HG03520 (cell line): Measurements from ENCODE around the gene SPAG17.
"Not testable (repeated sequence)": the region's sequence is repeated elsewhere in the genome, so short reads cannot be mapped to it uniquely, and the experiment has no call there.

Experiments used
- ATAC-seq: cut with Tn5 transposase; IDR thresholded peaks from one replicate; pipeline ENCODE4 v1.9.1; 2021; ENCODE audit warnings: mild to moderate bottlenecking, moderate library complexity; ENCODE audit not compliant: unreplicated experiment

SPAG17 gene

DNA sequence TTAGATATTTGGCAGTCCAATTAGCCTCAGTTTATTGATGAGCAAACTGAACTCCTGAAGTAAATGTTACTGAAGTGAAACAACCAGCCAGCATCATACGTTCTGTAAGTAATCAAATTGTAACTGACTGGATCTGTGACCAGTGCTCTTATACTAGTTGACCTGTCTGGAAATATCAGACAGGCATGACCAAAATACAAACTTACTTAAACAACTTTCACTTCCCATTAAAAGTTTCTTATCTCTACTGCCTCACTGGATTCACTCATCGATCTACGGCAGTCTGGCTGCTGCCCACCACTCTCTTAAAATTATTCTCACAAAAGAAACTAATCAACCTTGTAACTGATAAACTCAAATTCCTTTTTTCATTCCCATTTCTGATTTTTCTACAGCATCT lies 199.1 kb downstream of the SPAG17 start:
- ATAC-seq = no peak

DNA sequence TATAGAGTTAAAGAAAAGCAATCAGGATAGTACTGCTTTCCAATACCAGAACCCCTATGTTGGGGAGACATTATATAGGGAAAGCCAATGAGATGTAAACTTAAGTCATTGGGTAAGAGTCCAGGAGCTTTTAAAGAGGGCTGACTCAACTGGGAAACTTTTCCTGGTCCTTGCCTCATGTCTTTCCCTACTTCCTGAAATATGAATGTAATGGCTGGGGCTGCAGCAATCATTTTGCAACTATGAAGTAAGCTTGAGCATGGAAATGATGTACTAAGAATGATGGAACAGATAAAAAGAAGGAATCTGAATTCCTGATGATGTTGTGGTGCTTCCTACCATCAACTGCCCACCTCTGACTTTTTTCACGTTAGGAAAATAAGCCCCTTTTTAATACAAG lies 199.8 kb downstream of the SPAG17 start:
- no peak for ATAC-seq

DNA sequence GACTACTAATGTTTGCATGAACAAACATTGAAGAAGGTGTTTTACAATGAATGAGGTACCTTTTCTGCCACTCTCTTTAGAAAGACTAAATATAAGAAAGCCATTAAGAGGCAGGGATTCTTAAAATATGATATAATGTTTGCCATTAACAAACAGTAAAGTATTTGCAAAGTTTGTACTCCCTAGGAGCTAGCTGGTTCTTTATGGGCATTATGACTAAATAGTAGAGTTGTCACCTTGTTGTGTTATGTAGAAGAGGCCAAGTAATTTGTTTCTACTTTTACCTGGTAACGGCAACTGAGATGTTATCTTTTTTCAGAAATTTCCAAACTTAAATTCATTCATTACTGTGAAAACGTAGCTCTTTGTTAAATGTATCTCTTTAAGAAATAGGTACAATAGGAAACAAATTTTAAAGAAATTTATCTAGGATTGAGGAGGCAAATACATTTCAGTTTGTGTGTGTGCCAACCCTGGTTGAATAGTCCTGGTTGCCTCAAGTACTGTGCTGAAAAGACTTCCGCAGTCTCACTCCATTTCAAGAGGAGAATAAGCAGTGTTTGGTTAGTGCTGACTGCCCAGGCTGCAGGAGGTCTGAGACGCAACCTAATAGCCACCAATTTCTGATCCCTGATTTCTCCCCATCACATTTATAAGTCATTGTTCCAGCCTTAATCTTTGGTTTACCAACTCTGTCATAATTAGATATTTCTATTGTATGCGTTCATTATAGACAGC lies 203.4 kb downstream of the SPAG17 start:
- no peak for ATAC-seq

DNA sequence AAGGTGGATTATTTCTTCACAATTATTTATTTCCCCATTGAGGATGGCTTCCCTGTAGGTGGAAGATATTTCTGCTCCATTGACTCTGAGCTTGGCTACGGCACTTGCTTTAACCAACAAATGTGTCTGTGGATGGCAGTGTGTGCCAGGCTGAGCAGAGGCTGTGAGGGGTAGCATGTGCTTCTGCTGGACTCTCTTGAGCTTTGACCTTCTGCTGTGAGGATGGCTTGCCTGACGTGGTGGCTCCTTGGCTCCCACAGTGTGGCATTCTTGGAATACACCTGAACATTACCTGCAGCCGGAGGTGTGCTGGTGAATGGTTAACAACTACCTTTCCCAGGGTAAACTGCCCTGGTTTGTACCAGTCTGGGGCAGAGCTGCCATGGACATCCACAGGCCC lies 208.6 kb downstream of the SPAG17 start:
- ATAC-seq = no peak

DNA sequence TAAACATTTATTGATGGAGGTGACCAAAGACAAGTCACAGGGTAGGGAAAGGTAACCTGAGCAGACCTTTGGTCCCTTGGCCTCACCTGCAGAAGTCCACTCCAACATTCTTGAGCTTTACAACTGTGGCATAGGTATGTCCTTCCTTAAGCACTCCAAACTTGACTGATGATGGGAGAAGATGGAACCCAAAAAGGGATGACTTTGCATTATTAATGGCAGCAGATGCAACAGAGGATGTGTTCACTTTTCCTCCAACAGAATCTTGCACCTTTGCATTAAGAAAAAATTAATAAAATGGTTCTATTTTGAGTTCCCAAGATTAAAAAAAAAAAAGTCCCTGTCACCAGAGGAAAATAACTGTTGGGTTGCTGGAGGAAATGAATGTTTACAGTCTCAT lies 213.3 kb downstream of the SPAG17 start:
- no peak for ATAC-seq

DNA sequence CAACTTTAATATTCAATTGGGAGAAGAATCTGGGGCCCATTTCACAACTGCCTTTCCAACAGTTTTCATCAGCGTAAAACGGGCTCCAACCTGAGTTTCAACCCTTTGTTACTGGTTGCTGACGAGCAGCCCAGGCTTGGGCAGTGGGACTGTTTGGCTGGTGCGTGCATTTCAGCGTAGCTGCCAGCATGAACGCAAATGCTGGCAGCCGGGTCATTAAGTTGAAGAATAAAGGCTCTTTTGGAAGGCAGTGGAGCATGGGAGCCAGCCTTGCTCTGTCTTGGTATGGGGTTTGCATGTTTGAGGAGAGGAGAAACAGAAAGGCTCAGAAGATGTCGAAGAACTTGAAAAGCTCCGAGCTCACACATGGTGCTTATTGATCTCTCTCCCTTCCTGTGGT lies 214.8 kb downstream of the SPAG17 start:
- no peak for ATAC-seq

DNA sequence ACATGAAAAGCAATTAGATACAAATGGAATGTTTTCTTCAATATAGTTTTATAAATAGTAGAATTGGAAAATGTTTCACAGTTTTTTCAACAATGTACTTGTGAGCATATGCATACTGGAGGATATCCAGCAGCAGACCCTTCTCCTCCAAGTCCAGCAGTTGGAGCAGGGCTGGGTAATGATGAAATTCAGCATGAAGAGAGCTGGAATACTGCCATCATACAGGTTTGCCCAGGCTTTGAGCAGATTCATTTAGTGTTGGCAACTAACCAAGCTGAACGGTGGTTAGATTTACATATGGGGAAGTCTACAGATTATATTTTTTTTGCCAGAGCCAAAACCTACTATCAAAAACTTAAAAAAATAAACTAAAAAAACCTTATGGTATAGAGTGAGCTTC lies 217.1 kb downstream of the SPAG17 start:
- ATAC-seq = no peak

DNA sequence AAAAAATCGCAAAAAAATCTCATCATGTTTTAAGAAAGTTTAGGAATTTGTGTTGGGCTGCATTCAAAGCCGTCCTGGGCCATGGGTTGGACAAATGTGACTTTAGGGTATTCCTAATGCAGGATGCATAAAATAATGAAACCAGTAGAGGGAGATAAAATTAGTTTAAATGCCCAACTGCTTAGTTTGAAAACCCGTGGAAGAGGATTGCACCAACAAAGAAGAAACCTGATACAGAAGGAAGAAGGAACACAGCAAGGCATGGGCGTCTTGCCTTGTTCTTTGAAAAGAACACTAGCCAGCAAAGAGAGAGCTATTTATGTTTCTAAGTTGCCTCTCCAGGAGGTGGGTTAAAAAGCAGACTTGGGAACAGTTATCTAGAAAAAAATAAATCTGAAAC lies 217.6 kb downstream of the SPAG17 start:
- ATAC-seq = no peak

DNA sequence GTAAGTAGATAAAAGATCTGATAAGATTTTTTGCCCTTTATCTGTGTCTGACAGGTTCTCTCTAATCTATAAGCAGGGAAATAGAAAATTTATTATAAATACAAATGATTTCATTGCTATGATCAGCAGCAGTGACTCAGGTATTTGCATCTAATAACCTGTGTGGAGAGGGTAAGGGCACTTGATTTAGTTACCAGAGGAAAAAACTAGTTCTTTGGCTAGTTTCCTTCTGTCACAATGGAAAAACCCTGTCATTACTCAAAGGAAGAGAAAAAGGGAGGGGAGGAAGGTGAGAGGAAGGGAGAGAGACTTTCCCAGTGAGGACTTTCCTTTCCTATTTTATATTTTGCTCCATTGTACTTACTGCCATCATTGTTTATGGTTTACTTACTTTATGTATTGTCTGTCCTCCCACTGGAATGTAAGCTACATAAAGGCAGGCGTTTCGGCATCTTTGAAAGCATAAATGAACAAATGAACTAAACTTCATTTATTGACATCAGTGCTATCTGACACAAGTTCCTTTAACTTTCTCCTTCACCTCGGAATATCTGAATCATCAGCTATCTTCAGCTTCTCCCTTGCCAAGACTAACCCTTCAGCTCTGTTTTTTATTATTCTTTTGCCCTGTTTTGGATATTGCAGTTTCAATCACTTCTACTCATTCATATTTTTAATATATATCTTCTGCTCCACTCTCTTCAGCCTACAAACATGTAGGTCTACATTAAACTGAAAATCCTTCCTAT lies 220.6 kb downstream of the SPAG17 start:
- ATAC-seq = no peak

DNA sequence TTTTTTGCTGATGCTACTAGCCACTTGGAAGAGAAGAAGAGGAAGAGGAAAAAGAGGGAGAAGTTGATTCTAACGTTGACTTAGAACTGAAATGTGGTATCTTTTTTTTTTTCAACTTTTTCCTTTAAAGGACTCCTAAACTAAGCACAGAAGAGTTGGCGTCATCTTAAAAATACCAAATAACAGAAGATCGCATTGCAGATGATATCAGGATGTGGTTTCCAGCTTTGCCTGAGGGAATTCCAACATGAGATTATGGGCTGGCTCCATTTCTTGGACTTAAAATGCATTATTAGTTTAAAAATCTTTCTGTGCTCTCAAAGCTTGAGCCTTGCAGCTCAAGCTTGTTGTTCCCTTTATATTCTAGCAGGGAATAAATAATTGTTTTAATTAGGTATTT lies 225.7 kb downstream of the SPAG17 start:
- ATAC-seq = no peak

DNA sequence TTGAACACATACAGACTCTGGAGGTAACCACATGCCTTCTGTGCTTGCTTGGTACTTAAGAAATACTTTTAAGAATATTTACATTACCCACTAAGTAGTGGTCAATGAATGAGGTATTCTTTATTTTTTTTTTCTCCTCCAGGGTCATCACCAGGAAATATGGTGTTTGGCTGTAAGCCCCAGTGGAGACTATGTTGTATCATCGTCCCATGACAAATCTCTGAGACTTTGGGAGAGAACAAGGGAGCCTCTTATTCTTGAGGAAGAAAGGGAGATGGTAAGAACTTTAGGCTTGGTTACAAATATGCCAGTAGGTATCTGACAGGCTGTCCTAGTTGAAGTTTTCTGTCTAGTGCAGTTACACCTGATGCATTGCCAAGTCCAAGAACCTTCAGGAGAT lies 232.6 kb downstream of the SPAG17 start:
- ATAC-seq = no peak

DNA sequence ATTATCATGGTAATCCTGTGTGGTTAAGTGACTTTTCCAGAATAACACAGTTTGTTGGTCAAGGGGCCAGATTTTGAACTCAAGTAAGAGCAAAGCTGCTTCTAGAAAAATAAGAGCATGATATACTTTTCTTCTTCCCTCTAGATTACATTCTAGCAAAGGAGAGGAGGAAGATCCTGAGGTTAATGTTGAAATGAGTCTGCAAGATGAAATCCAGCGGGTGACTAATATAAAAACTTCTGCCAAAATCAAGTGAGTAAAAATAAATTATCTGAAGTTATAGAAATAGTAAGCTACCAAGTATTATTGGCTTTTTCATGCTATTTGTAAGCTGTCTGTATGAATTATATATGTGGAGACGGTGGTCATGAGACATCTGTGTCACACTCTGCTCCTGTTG lies 242.7 kb downstream of the SPAG17 start:
- ATAC-seq = no peak

DNA sequence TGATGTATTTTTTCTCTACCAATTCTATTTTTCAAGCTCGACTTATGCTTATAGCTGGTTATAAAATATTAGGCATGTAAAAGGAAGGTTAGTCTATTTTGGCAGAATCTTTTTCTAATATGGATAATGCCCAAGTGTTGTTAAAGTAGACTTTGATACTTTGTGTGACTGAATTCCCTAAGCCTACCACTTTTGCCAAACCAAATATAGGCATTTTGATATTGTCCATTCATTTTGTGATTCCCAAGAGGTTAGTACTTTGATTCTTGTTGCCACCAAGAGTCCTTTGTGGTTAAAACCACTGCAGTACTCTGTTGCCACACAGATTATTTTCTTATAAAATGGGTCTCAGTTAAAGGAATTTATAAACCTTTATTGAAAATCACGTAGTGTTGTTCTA lies 251.3 kb downstream of the SPAG17 start:
- ATAC-seq = no peak

DNA sequence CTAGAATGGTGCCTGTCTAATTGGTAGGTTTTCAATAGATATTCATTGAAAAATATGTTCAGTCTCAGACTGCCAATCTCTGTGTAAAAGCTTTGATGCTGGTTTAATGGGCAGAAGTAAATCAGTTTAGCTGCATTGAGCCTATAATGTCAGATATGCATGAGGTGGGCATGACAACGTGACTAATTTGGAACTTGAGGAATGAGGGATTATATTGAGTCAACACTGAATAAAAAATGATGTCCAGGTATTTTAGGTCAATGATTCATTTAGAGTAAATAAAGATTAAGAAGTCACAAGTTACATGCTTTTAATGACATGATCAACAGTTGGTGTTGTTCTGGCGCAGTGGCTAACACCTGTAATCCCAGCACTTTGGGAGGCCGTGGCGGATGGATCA lies 252.5 kb downstream of the SPAG17 start:
- ATAC-seq = no peak

DNA sequence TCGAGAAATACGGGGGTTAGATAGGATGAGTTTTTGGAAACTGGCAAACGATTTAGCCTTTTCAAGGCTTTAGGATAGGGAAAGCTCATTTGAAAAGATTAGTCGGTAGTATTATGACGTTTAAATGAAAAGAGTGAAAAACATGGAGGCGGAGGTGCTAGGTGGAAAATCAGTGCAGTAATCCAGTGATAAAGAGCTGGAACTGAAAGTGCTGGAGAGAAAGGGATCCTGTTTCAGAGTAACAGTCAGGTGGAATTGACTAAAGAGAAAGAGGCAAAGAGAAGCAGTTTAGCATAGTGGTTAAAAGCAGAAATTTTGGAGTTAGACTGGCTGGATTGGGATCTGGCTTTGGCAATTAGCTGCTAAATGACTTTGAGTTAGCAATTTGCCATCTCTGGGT lies 254.5 kb downstream of the SPAG17 start:
- ATAC-seq = no peak

DNA sequence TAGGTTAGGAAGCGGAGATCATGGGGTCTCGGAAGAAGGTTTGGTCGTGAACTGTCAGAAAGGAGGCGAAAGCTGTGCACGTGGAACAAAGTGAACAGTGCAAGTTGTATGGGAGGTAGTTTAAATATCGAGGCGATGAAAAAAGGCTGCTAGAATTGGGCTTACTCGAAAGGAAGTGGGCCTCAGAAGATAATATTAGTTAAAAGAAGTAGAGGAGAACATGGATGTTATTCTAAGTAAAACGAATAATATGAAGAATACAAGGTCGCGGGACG lies 254.9 kb downstream of the SPAG17 start:
- ATAC-seq = no peak

DNA sequence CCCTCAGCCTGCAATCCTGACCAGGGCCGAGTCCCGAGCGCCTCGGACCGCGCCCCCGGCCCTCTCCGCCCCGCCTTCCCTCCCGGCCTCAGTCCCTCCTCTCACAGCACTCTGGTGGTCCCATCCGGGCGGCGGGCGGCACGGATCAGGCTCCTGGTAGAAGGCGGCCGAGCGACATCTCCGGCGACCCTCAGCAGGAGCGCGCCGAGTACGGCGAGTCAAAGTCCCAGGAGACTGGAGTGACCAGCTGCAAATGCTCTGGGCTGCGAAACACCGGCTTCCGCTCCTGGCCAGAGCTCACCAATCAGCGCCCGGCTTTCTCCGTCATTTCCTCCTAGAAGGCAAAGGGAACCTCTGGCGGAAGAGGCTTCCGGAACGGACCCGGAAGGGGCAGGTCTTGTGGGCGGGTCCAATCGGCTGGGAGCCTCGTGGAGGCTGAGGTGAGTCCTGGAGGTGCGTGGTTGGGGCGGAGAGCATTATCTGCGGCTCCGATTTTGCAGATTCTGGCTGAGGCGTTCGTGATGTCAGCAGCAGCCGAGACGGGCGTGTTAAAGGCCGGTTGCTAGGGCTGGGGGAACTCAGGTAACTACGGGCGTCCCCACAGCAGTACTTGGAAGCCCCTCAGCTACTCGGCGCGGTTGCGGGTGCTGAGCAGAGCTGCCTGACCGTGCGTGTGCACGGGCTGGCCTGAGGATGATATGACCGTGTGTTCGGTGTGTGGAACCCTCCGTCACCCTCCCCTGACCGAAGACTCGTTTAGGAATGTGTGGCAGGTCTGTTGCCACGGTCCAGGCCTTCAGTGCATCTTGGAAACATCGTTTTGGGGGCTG lies 255.5 kb downstream of the SPAG17 start, which contains the start of the genes GDAP2 and WDR3:
Gene GDAP2, minus strand, starts transcription at position 279 of the 830 bp plus-strand sequence. CDS start 9,264 bp downstream, outside the sequence.
Gene WDR3, plus strand, starts transcription at position 397 of the 830 bp plus-strand sequence. CDS start 3,581 bp downstream, outside the sequence.
- peak; percentile 94 for ATAC-seq

DNA sequence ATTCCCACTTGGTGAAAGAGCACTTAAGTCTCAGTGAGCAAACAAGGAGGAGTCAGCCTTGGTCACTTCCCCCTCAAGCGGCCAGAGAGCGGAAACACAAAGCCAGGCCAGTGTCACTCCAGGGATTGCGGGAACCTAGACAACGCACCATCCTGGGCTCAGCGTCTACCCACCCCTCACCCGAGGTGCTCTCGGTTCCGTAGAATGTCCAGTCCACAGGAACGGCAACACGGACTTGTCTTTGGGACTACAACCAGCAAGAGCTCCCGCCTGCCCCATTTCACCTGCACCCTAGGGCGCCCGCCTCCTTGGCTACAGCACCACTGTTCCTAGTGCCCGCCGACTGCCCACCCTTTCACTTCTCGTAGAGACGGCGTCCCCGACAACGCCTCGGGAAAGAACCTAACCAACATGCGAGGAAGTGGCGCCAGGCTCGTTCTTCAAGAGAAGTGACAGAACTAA lies 256.1 kb downstream of the SPAG17 start:
- ATAC-seq = peak; percentile 23

DNA sequence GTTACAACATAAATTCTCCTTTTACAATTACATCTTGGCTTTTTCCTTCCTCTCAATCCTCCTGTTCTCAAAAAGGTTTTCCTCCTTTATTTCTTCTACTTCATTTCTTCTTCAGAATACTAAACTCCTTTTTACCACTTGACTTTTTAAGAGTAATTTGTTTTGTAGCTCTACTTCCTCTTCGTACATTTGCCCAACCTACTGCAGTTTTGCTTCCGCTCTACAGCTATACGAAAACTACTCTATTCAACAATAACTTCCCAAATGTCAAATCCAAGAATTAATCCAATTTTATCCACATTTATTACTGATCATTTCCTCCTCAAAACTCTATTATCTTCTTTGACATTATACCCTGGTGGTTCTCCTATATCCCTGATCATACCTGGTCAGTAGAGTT lies 259.0 kb downstream of the SPAG17 start:
- ATAC-seq = no peak

DNA sequence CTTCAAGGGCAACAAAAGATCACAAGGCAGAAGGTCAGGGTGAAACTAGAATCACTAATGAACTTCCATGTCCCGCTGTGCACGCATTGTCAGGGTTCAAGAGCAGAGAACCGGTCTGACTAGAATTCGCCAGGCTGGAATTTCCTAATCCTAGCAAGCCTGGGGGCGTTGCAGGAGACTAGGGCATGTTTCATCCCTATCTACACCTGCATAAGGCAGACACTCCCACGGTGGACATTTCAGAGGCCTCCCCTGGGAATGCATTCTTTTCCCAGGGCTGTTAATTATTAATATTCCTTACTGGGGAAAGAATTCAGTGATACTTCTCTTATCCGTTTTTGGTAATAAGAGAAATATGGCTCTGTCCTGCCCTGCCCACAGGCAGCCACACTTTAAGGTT lies 262.3 kb downstream of the SPAG17 start:
- ATAC-seq = not testable (repeated sequence)

DNA sequence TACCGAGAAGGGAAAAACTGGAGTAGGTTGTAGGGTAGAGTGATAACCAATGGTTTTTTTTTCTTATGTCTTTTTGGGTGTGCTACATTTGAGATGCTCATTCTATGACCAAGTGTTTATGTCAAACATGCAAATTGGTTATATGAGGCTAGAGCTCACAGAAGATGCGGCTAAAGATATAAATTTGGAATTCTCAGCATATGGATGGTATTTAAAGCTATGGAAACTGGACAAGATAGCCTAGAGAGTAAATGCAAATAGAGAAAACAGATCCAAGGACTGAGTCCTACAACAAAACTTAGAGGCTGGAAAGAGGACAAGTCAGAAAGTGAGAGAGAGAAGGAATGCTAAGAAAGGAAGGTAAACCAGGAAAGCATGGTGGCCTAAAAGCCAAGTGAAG lies 263.0 kb downstream of the SPAG17 start:
- ATAC-seq = no peak

DNA sequence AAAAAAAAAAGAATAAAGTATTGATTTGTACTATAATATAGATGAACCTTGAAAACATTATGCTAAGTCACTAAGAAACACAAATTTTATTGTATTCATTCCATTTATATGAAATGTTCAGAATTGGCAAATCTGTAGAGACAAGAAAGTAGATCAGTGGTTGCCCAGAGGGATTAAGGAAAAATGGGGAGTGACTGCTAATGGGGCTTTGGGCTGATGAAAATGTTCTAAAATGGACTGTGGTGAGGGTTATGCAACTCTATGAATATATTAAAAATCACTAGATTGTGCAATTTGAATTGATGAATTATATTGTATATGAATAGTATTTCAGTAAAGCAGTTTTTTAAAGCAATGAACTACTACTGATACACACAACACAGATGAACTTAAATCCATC lies 265.7 kb downstream of the SPAG17 start:
- no peak for ATAC-seq
